Measurements from ENCODE around the gene ZNF630.
"Not testable (repeated sequence)": the region's sequence is repeated elsewhere in the genome, so short reads cannot be mapped to it uniquely, and the experiment has no call there.

GRCh38 chrX:48020472-48020871 is 51.0 kb downstream of the ZNF630 start:
- not testable (repeated sequence) for TF ChIP-seq CTCF, POLR2A, POLR2AphosphoS5 (IDR thresholded peaks at IDR 0.05)
